Right atrium auricular region (tissue), 2 donors: ENCODE measurements around the gene BTBD17. TPM values are rescaled to one million over a fixed set of nuclear protein-coding genes. Genes with fewer than 3 reads are reported as not detected.

ENCODE experiments used
- DNase-seq: peaks from one replicate; pipeline ENCODE4 v3.0.0-alpha.2; 2019; ENCODE audit warnings: low spot score
- H3K27ac ChIP-seq, 2 donors: fragments of 200-600 bp; sonication (generic); 1 replicate in 1 of 2; 2 replicates in 1 of 2; pipeline ENCODE4 v1.5.1; 2016 to 2019
- H3K27me3 ChIP-seq, 2 donors: fragments of 200-600 bp; sonication (generic); one replicate each; pipeline versions ENCODE4 v1.5.1 to v1.6.0; 2017 to 2019
- H3K36me3 ChIP-seq: fragments of 200-600 bp; sonication (generic); one replicate; pipeline ENCODE4 v1.5.1; 2016
- H3K4me1 ChIP-seq, 2 donors: fragments of 200-600 bp; sonication (generic); one replicate each; pipeline versions ENCODE4 v1.5.1 to v1.6.0; 2017 to 2019
- H3K4me3 ChIP-seq, 2 donors: fragments of 200-600 bp; sonication (generic); 1 replicate in 1 of 2; 2 replicates in 1 of 2; pipeline ENCODE4 v1.5.1; 2017 to 2019; ENCODE audit warnings: mild to moderate bottlenecking in 1 of 2, moderate library complexity in 1 of 2
- H3K9me3 ChIP-seq, 2 donors: fragments of 200-600 bp; sonication (generic); one replicate each; pipeline ENCODE4 v1.5.1; 2019
- CTCF ChIP-seq, 2 donors: fragments of 200-600 bp; sonication (generic); IDR thresholded peaks; one replicate each; pipeline ENCODE4 v1.5.1; 2019; ENCODE audit warnings: antibody characterized with exemption in 2 of 2
- total RNA-seq, 2 donors: library from RNA; depleted of rRNA; stranded (reverse); fragments of >200 nt; gene quantifications; one replicate each; pipeline ENCODE4 v1.1.0, GENCODE V29; 2016

The BTBD17 gene
- total RNA-seq, 2 donors from 2014 or later = not detected

DNA sequence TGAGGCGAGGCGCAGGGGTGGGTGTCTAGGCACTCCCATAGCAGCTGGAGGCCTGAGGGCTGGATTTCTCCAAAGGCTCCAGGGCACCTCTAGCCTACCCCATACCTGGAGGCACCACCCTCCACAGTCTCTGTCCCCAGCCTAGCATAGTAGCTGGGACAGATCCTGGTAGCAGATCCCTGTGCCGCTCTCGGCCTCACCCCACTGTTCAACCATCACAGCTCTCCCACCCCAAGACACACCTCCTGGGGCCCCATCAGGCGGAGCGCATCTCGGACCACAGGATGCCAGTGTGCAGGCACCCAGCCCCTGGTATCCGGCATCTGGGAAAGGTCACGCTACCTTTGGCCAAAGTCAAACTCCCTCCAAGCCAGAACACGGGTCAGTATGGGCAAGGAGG, 7.1 kb downstream of the BTBD17 start:
- no peak for DNase-seq
- no peak overlapping the region for H3K4me3 ChIP-seq
- no peak overlapping the region for H3K27ac ChIP-seq
- no peaks in the 10 kb centered on the region for H3K9me3 ChIP-seq
- peaks cover 3 to 11% of the 10 kb centered on the region in 2 donors for H3K27me3 ChIP-seq
- no peak for TF ChIP-seq CTCF (IDR thresholded peaks at IDR 0.05)
- H3K4me1 ChIP-seq = peaks cover 0 to 13% of the 10 kb centered on the region in 2 donors
- no peaks in the 10 kb centered on the region for H3K36me3 ChIP-seq

GRCh38 chr17:74354123-74354522, 7.5 kb downstream of the BTBD17 start:
- Histone ChIP-seq H3K27ac (no peak overlapping the region), H3K9me3 (no peaks in the 10 kb centered on the region), H3K27me3 (peaks cover 3 to 10% of the 10 kb centered on the region in 2 donors), H3K36me3 (no peaks in the 10 kb centered on the region), H3K4me3 (no peak overlapping the region), H3K4me1 (peaks cover 0 to 13% of the 10 kb centered on the region in 2 donors)
- no peak for DNase-seq
- peak in 1 of 2 donors; percentile 65 for TF ChIP-seq CTCF (IDR thresholded peaks at IDR 0.05)

- Histone ChIP-seq H3K4me3 (no peak overlapping the region), H3K9me3 (no peaks in the 10 kb centered on the region), H3K4me1 (peaks cover 0 to 13% of the 10 kb centered on the region in 2 donors), H3K27ac (no peak overlapping the region), H3K36me3 (no peaks in the 10 kb centered on the region), H3K27me3 (peaks cover 3 to 10% of the 10 kb centered on the region in 2 donors)
- TF ChIP-seq CTCF (IDR thresholded peaks at IDR 0.05) = no peak
- no peak for DNase-seq
Observed at GRCh38 chr17:74353446-74354060, 8.1 kb downstream of the BTBD17 start.

GRCh38 chr17:74351552-74352210, 10.0 kb downstream of the BTBD17 start:
- H3K4me1 ChIP-seq = peaks cover 0 to 3% of the 10 kb centered on the region in 2 donors
- H3K27me3 ChIP-seq = peaks cover 0 to 1% of the 10 kb centered on the region in 2 donors
- no peaks in the 10 kb centered on the region for H3K36me3 ChIP-seq
- H3K4me3 ChIP-seq = no peak overlapping the region
- H3K27ac ChIP-seq = no peak overlapping the region
- no peak for DNase-seq
- TF ChIP-seq CTCF (IDR thresholded peaks at IDR 0.05) = no peak
- H3K9me3 ChIP-seq = no peaks in the 10 kb centered on the region

DNA sequence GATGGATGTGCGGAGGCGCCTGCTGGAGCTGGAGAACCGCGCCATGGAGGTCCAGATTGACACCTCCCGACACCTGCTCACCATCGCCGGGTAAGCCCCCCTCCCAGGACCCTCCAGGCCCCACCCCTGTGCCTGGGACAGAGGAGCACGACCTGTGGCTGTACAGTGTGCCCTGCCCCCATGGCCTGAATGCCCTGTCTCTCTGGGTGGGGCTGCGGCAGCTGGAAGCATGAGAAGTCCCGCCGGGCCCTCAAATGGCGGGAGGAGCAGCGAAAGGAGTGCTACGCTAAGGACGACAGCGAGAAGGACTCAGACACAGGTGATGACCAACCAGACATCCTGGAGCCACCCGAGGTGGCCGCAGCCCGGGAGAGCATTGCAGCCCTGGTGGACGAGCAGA, 11.2 kb downstream of the BTBD17 start:
- H3K27ac ChIP-seq = no peak overlapping the region
- H3K4me3 ChIP-seq = no peak overlapping the region
- no peaks in the 10 kb centered on the region for H3K36me3 ChIP-seq
- no peak for DNase-seq
- no peaks in the 10 kb centered on the region for H3K9me3 ChIP-seq
- no peaks in the 10 kb centered on the region for H3K4me1 ChIP-seq
- no peaks in the 10 kb centered on the region for H3K27me3 ChIP-seq
- TF ChIP-seq CTCF (IDR thresholded peaks at IDR 0.05) = no peak
